ENCODE data around the gene C4A.
"Not testable (repeated sequence)": the region's sequence is repeated elsewhere in the genome, so short reads cannot be mapped to it uniquely, and the experiment has no call there.

C4A gene

DNA sequence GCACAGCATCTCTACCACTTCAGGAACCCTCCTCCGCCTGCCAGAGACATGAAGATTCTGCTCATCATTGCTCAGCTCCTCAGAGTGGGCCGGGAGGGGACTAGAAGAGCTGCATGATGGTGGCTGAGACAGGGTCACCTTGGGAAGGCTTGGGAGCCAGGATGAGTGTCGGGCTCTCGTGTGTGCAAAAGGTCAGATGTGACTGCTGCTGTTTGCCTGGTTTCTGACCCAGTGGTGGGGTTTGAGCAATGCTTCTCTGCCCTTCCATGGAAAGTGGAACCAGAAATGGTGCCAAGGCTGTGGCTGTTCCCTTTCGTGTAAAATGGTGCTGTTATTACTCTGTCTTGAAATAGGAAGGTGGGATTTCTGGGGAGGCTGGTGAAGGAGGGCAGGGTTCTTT is 859 bp upstream of the C4A start:
- not testable (repeated sequence) for DNase-seq (ENCODE audit: low read depth)

DNA sequence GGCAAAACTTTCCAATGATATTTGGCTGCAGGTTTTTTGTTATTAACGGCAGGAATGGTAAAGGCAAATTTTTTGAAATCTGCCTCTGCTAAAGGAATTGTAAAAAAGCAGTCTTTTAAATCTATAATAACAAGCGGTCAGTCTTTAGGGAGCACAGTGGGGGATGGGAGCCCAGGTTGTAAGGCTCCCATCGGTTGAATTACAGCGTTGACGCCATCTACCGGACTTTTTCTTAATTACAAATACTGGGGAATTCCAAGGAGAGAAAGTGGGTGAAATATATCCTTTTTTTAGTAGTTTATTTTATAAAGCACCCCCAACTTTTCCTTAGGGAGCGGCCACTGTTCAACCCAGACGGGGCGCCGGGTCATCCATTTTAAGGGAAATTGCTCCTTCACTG is 7.5 kb downstream of the C4A start:
- not testable (repeated sequence) for DNase-seq (ENCODE audit: low read depth)

DNA sequence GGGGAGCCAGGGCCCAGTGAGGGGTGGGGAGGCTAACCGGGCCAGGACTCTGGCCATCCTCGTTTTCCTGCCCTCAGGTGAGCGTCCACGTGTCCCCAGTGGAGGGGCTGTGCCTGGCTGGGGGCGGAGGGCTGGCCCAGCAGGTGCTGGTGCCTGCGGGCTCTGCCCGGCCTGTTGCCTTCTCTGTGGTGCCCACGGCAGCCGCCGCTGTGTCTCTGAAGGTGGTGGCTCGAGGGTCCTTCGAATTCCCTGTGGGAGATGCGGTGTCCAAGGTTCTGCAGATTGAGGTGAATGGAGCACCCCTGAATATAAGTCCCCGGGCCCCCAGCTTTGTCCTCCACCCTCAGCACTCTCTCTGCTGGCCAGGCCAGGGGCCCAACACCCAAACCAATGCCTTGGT is 12.6 kb downstream of the C4A start:
- DNase-seq (ENCODE audit: low read depth): not testable (repeated sequence)

DNA sequence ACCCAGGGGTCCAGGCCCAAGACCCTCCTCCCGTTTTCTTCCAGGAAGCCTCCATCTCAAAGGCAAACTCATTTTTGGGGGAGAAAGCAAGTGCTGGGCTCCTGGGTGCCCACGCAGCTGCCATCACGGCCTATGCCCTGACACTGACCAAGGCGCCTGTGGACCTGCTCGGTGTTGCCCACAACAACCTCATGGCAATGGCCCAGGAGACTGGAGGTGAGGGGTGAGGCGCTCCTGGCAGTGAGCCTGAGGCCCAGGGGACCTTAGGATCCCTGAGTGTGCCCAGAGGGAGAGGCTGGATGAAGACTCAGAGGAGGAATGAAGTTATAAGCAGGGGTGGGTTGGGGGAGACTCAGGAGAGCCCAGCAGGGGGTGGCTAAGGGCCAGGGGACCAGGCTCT is 14.5 kb downstream of the C4A start:
- not testable (repeated sequence) for DNase-seq (ENCODE audit: low read depth)

DNA sequence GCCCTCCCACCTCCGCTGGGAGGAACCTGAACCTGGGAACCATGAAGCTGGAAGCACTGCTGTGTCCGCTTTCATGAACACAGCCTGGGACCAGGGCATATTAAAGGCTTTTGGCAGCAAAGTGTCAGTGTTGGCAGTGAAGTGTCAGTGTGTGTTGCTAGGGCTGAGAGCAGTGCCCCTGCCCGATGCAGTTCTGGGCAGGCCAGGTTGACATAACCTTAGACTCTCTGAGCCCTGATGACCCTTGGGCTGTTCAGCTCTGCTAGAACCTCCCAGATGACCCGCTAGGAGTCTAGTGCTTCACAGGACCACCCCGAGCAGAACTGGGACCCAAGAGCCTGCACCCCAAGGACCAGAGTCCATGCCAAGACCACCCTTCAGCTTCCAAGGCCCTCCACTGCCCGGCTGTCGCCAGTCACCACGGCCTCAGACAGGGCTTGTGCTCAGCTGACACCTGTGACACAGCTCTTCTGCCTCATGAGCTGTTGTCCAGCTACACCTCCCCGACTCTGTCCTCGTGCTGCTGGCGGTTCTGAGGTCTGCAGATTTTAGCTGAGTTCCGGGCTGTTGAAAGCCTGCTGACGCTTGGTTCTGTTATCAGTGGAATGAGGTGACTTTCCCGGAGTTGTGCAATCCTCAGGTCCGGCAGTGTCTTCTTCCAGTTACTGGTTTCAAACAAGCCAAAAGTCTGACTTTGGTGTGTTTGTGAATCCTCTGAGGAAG is 20.9 kb downstream of the C4A start:
- not testable (repeated sequence) for DNase-seq (ENCODE audit: low read depth)

DNA sequence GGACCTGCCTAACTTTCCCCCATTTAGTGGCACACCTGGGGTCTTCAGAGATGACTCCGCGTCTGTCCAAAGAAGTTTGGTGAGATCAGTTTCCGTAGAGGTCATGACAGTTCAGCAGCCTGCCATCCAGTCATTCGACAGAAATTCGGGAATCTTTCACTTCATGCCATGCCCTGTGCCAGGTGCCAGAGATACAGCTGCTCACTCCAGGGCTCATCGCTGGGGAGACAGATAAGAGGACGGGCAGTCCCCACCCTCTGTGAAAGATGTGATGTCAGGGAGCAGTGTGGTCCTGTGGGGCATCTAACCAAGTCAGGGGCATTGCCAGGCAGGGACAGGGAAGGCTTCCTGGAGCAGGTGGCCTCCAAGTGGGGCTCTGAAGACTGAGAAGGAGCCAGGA is 21.4 kb downstream of the C4A start:
- DNase-seq (ENCODE audit: low read depth): not testable (repeated sequence)

DNA sequence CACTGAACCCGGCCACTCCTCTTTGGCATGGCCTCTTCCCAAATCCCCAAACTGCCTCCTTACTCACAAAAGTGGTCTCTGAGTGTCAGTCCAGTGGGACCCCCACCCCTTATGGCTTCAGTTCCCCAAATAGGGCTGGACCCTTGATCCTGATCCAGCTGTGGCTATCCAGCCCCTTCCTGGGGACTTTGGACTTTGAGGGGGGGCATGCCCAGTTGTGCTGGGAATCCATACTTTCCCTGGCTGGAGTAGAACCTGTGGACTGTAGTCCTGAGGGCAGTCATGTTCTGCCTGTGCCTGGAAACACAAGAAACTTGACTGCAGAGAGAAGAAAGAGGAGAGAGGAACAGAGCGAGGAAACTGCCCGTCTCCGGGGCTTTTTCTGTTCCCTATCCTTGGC is 22.5 kb downstream of the C4A start:
- DNase-seq (ENCODE audit: low read depth): not testable (repeated sequence)

DNA sequence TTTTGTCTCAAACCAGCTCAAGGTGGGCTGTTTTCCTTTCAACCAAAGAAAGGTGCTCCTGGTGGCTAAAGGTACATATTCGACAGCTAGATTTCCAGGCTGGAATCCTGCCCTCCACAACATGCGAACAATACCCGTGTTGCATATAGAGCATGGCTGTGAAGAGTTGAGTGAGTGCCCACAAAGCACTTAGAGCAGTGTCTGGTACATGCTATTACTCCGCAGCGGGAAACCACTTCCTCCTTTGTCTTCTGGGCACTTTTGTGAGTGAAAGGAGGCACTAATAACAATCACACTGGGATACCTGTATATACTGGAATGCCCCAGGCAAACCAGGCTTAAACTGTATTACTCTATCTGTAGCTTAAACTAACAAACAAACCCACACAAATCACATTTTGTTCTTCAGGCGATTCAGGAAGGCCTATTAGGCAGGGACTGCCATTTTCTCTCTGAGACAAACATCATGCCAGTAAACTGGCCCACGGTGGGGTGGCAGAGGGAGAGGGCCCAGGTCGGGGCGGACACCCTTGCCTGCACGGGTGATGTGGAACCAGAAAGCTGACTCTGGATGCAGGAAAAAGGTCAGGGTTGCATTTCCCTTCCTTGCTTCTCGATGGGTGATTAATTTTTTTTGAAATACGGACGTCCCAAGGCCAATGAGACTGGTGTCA is 23.1 kb downstream of the C4A start:
- DNase-seq (ENCODE audit: low read depth): not testable (repeated sequence)

DNA sequence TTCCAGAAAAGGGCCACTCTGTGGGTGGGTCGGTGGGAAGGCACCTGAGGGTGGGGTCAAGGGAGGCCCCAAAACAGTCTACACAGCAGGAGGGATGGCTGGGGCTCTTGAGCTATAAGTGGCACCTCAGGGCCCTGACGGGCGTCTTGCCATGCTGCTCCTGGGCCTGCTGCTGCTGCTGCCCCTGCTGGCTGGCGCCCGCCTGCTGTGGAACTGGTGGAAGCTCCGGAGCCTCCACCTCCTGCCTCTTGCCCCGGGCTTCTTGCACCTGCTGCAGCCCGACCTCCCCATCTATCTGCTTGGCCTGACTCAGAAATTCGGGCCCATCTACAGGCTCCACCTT is 23.7 kb downstream of the C4A start:
- not testable (repeated sequence) for DNase-seq (ENCODE audit: low read depth)

DNA sequence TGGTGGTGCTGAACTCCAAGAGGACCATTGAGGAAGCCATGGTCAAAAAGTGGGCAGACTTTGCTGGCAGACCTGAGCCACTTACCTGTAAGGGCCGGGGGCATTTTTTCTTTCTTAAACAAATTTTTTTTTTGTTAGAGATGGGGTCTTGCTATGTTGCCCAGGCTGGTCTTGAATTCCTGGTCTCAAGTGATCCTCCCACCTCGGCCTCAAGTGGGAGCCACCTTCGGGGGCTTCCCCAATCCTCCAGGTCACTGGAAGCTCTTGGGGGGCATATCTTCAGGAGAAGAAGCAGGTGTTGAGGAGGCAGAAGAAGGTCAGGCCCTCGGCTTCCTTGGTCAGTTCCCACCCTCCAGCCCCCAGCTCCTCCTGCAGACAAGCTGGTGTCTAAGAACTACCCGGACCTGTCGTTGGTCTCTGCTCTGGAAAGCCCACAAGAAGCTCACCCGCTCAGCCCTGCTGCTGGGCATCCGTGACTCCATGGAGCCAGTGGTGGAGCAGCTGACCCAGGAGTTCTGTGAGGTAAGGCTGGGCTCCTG is 24.2 kb downstream of the C4A start:
- DNase-seq (ENCODE audit: low read depth): not testable (repeated sequence)

DNA sequence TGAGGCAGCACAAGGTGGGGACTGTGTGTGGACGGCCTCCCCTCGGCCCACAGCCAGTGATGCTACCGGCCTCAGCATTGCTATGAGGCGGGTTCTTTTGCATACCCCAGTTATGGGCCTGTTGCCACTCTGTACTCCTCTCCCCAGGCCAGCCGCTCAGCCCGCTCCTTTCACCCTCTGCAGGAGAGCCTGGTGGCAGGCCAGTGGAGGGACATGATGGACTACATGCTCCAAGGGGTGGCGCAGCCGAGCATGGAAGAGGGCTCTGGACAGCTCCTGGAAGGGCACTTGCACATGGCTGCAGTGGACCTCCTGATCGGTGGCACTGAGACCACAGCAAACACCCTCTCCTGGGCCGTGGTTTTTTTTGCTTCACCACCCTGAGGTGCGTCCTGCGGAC is 25.2 kb downstream of the C4A start:
- DNase-seq (ENCODE audit: low read depth): not testable (repeated sequence)

DNA sequence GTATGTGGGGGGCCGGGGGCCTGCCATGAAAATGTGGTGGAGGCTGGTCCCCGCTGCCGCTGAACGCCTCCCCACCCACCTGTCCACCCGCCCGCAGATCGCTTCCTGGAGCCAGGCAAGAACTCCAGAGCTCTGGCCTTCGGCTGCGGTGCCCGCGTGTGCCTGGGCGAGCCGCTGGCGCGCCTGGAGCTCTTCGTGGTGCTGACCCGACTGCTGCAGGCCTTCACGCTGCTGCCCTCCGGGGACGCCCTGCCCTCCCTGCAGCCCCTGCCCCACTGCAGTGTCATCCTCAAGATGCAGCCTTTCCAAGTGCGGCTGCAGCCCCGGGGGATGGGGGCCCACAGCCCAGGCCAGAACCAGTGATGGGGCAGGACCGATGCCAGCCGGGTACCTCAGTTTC is 26.2 kb downstream of the C4A start:
- not testable (repeated sequence) for DNase-seq (ENCODE audit: low read depth)

DNA sequence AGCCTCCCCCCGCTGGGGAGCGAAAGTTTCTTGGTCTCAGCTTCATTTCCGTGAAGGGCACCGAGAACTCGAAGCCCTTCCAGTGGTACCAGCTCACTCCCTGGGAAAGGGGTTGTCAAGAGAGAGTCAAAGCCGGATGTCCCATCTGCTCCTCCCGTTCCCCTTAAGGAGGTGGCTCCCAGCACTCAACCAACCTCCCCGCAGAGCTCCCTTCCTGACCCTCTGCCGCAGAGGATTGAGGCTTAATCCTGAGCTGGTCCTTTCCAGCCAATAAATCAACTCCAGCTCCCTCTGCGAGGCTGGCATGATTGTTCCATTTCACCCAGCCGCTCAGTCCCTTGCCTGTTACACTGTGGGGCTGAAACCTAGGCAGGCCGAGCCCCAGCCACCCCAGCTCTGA is 26.8 kb downstream of the C4A start:
- DNase-seq (ENCODE audit: low read depth): not testable (repeated sequence)

DNA sequence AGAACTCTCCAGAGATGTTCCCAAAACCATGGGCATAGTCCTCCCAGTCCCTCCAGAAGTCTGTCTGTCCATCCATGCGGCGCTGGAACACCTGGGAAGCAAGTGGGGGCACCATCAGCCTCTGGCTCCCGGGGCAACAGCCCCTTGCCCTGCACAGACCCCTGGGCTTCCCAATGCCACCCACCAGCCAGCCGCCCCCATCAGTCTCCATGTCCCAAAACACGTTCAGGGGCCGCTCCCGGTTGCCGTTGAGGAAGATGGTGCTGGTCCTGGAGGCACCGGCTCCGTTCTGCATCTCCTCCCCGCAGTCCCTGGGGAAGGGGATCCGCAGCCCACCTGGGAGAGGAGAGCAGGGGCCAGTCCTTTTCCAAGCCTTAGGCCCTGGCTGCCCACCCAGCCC is 27.7 kb downstream of the C4A start:
- DNase-seq (ENCODE audit: low read depth): not testable (repeated sequence)

DNA sequence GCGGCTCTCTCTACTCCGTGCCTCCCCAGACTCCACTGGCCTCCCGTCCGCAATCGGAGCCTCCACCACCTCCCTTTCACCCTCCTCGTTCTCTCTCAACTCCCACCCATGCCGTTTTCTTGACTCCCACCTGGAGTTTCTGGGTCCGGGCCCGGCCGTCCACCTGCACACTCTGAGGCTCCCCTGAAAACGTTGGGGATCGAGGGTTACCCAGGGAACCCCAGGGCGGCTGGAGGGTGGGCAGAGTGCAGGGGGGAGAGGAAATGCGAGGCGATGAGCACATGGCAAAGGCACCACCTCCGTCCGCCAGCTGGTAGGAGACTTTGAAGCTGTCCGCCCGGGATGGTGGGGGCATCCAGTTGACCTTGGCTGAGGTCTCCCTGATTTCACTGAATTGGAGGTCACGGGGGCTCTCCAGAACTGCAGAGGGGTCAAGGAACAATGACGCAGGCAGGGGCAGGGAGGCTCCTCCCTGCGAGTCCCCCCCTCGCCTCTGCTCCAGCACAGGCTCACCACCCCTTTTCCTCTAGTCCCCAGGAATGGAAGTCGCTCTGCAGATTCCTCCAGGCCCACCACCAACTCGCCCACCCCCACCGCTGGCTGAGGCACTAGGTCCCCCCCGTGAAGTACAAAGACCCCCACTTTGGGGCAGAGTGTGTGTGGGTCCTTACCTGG is 29.1 kb downstream of the C4A start:
- DNase-seq (ENCODE audit: low read depth): not testable (repeated sequence)

DNA sequence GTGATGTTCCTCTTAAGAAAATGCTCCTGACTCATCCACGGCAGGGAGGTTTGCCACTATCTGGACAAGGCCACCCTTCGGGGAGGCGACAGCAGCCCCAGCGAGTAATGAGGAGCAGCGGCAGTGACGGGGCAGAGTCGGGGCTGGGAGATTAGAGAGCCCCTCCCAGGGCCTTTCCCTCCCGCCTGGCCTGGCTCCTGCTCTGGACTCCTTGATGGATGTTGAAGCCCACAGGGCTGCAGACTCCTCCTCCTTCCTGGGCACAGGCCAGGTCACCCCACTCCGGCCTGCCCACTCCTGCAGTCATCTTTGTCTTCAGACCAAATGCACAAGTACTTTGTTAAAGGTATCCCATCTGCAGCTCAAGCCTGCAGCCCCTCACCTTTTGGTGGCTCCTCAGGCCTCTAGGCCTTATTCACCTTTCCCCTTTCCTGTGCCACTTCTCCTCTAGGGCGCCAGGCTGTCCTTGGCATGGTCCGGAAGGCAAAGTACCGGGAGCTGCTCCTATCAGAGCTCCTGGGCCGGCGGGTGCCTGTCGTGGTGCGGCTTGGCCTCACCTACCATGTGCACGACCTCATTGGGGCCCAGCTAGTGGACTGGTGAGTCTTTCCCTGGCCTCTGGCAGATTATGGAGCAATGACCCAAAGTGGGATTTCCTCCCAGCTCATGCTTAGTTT is 31.2 kb downstream of the C4A start:
- DNase-seq (ENCODE audit: low read depth): not testable (repeated sequence)

DNA sequence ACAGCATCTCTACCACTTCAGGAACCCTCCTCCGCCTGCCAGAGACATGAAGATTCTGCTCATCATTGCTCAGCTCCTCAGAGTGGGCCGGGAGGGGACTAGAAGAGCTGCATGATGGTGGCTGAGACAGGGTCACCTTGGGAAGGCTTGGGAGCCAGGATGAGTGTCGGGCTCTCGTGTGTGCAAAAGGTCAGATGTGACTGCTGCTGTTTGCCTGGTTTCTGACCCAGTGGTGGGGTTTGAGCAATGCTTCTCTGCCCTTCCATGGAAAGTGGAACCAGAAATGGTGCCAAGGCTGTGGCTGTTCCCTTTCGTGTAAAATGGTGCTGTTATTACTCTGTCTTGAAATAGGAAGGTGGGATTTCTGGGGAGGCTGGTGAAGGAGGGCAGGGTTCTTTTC is 31.9 kb downstream of the C4A start:
- DNase-seq (ENCODE audit: low read depth): not testable (repeated sequence)

DNA sequence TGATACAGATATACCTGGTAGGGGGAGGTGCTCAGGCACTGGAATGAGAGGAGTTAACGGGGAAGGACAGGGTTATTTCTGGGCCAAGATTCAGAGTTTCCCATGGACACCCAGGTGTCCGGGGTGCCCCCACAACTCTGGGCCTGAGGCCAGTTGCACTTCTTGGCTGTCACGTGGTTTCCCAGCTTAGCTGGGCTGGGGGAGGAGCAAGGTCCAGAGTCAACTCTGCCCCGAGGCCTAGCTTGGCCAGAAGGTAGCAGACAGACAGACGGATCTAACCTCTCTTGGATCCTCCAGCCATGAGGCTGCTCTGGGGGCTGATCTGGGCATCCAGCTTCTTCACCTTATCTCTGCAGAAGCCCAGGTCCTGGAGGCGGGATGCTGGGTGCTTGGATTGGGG is 32.7 kb downstream of the C4A start, which contains the start of gene C4B:
TSS of gene C4B (plus strand) at position 249 of the 400 bp plus-strand sequence. CDS start at position 300, 51 bp downstream.
- DNase-seq (ENCODE audit: low read depth): not testable (repeated sequence)

DNA sequence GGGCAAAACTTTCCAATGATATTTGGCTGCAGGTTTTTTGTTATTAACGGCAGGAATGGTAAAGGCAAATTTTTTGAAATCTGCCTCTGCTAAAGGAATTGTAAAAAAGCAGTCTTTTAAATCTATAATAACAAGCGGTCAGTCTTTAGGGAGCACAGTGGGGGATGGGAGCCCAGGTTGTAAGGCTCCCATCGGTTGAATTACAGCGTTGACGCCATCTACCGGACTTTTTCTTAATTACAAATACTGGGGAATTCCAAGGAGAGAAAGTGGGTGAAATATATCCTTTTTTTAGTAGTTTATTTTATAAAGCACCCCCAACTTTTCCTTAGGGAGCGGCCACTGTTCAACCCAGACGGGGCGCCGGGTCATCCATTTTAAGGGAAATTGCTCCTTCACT is 40.2 kb downstream of the C4A start:
- DNase-seq (ENCODE audit: low read depth): not testable (repeated sequence)

DNA sequence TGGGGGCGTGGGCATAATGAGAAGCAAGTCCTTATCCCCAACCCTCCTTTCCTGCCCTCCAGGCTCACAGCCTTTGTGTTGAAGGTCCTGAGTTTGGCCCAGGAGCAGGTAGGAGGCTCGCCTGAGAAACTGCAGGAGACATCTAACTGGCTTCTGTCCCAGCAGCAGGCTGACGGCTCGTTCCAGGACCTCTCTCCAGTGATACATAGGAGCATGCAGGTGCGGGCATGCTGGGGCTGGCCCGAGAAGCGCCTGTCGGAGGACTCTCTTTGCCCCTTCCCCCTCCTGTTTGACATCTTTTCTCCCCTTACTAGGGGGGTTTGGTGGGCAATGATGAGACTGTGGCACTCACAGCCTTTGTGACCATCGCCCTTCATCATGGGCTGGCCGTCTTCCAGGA is 46.8 kb downstream of the C4A start:
- not testable (repeated sequence) for DNase-seq (ENCODE audit: low read depth)

DNA sequence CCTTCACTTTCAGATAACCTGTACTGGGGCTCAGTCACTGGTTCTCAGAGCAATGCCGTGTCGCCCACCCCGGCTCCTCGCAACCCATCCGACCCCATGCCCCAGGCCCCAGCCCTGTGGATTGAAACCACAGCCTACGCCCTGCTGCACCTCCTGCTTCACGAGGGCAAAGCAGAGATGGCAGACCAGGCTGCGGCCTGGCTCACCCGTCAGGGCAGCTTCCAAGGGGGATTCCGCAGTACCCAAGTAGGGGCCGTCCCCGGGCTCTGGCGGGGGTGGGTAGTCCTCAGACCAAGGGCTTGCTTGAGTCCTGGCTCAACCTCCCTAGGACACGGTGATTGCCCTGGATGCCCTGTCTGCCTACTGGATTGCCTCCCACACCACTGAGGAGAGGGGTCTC is 47.7 kb downstream of the C4A start:
- DNase-seq (ENCODE audit: low read depth): not testable (repeated sequence)

Measured in CMK (cell line).